ENCODE results near the gene RHBDD3. TPM values are rescaled to one million over a fixed set of nuclear protein-coding genes. Genes with fewer than 3 reads are reported as not detected.

Gene RHBDD3
- total and polyA plus RNA-seq, 2 of the 8 experiments (the other 6 are each of a cell fraction or from before 2014, with no cell fraction given): 72.1 to 117 TPM

GRCh38 chr22:29300467-29300806 is 32.7 kb upstream of the RHBDD3 start:
- ChIA-PET CTCF (ENCODE audit: partially characterized antibody) (interaction anchor here (1.3 to 4.8 kb wide), 3 partner anchors 12 to 27 kb away, joined by 4 to 41 read pairs (median 6); no protein-coding TSS in a partner anchor), POLR2A (ENCODE audit: partially characterized antibody) (interaction anchor here (0.5 to 9.1 kb wide), 11 partner anchors 8 to 275 kb away, joined by 3 to 147 read pairs (median 17); partner anchors contain the start of genes EWSR1, RASL10A and RHBDD3)
- H4K20me1 ChIP-seq (replicated peaks in 1 of 2; ENCODE audit: control insufficient read depth in 1 of 2, insufficient read depth in 2 of 2, low read length in 2 of 2): peaks cover 10 to 19% of the 10 kb centered on the region in 2 experiments
- peaks cover 0 to 3% (median 0%) of the 10 kb centered on the region in 4 experiments; a peak in 1 of 7 replicates for H3K4me1 ChIP-seq (replicated peaks in 1 of 4; ENCODE audit: control insufficient read depth in 3 of 4, insufficient read depth in 4 of 4, low read length in 3 of 4)
- no peak overlapping the region for H4K8ac ChIP-seq (ENCODE audit: extremely low read depth, insufficient read depth, low read length)
- no peaks in the 10 kb centered on the region for H3K9me3 ChIP-seq (ENCODE audit: insufficient read depth in 2 of 2, low read depth in 1 of 2, low read length in 1 of 2)
- no peak overlapping the region for H3K4me2 ChIP-seq (ENCODE audit: insufficient read depth in 1 of 2, low read depth in 2 of 2, low read length in 2 of 2)
- WGBS, 2 experiments (ENCODE audit: extremely low coverage in 1 of 2, insufficient coverage in 1 of 2, insufficient read length in 1 of 2, insufficient replicate concordance in 2 of 2, low coverage in 1 of 2, low lambda C conversion rate in 2 of 2, missing lambda C conversion rate in 1 of 2): 92% methylated on average over 4 of the region's 4 CpGs; no CpG with 5 or more reads in 1 of the 2 experiments
- H3K23me2 ChIP-seq (ENCODE audit: low read depth, low read length): no peaks in the 10 kb centered on the region
- H3K4ac ChIP-seq (replicated peaks; ENCODE audit: insufficient read length, low read depth, low read length): no peak overlapping the region
- peaks cover 43 to 56% (median 44%) of the 10 kb centered on the region in 4 experiments for H3K36me3 ChIP-seq (ENCODE audit: control insufficient read depth in 2 of 4, insufficient read depth in 4 of 4, low read length in 3 of 4)
- no peak overlapping the region for H3K23ac ChIP-seq (ENCODE audit: insufficient read length)
- H2BK12ac ChIP-seq (ENCODE audit: low read depth, low read length): no peak overlapping the region
- no peak overlapping the region for H4K5ac ChIP-seq (ENCODE audit: insufficient read length, low read depth, low read length)
- H4K91ac ChIP-seq (replicated peaks; ENCODE audit: insufficient read length, low read length): no peak overlapping the region
- no peaks in the 10 kb centered on the region; the same call in 1 of the 2 replicates for H3K79me1 ChIP-seq (ENCODE audit: low read depth, low read length)
- H3K56ac ChIP-seq (replicated peaks; ENCODE audit: insufficient read length, low read depth, low read length): no peak overlapping the region
- H3K14ac ChIP-seq (ENCODE audit: insufficient read length): no peak overlapping the region
- no peak overlapping the region for H3K9ac ChIP-seq (replicated peaks in 1 of 4; ENCODE audit: extremely low read depth in 1 of 4, low read depth in 3 of 4, low read length in 3 of 4)
- H3K27ac ChIP-seq (ENCODE audit: low read depth, low read length): no peak overlapping the region
- no peak overlapping the region for H2BK120ac ChIP-seq (replicated peaks; ENCODE audit: low read depth, low read length)
- H2AK5ac ChIP-seq (ENCODE audit: low read depth, low read length): no peak overlapping the region
- FAIRE-seq: no peak
- DNase-seq (ENCODE audit: low read depth in 1 of 2, low spot score in 2 of 2): no peak
- H2BK5ac ChIP-seq (ENCODE audit: low read depth, low read length): no peak overlapping the region
- H2BK20ac ChIP-seq (ENCODE audit: low read length): no peak overlapping the region
- no peaks in the 10 kb centered on the region for H3K79me2 ChIP-seq (ENCODE audit: control insufficient read depth in 1 of 2, insufficient read depth in 2 of 2, low read length in 2 of 2)
- TF ChIP-seq POLR2AphosphoS5 (IDR thresholded peaks at IDR 0.05; ENCODE audit: low read depth, low read length) (0 out of 2 replicates have a peak, but pooled peaks have one; percentile 91), NRF1 (IDR thresholded peaks at IDR 0.05; ENCODE audit: low read depth, low read length) (no peak), PHF8 (conservative IDR thresholded peaks at IDR 0.05; ENCODE audit: low read depth, low read length) (no peak), SP1 (IDR thresholded peaks at IDR 0.05; ENCODE audit: low read depth, low read length) (no peak)
- no peak overlapping the region for H2AFZ ChIP-seq (ENCODE audit: low read length)
- no peak overlapping the region for H3K4me3 ChIP-seq (ENCODE audit: extremely low read depth in 1 of 4, insufficient read depth in 2 of 4, low read depth in 3 of 4, low read length in 4 of 4)
- no peaks in the 10 kb centered on the region for H3K27me3 ChIP-seq (replicated peaks in 1 of 4; ENCODE audit: control insufficient read depth in 3 of 4, extremely low read depth in 1 of 4, insufficient read depth in 3 of 4, low read length in 3 of 4)
- no peak overlapping the region for H2BK15ac ChIP-seq (ENCODE audit: low read length)
- H3K18ac ChIP-seq (ENCODE audit: extremely low read depth, low read length): no peak overlapping the region
